Measurements from ENCODE around the gene SERPINB13.

Gene SERPINB13

DNA sequence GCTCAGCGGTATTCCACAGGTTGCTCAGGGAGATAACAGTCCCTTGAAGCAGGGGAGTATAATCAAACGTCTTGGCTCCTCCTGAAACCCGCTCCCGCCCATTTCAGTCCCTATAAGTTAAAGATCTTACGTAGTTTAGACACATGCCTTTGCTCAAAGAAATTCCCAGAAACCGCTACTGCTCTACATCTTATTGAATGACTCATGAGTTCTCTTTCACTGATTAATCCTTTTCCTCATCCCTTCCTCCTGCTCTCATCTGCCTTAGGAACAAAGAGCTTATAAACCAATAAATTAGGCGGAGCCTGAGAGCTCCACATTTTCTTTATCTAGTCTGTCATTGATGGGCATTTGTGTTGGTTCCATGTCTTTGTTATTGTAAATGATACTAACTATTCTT is 61.1 kb downstream of the SERPINB13 start:
- DNase-seq (ENCODE audit: low read depth): no peak

Measured in activated gamma-delta T cell treated with anti-CD3 and anti-CD28 coated beads, Interleukin-2, amount 50 U/mL, for 16 hours (primary cell).